ENCODE results near the gene IL36B.

Gene IL36B

GRCh38 chr2:113078350-113078839 is 25.7 kb upstream of the IL36B start:
- in situ Hi-C loops (cut with HindIII; ENCODE audit: low pct_ligation_motif_present, low sequenced_read_pairs): no loop called here
- Histone ChIP-seq H3K36me3 (replicated peaks) (no peaks in the 10 kb centered on the region), H3K27me3 (replicated peaks) (peaks cover 6% of the 10 kb centered on the region), H3K27ac (no peak overlapping the region), H3K4me3 (ENCODE audit: low read depth, low read length) (no peak overlapping the region)
- TF ChIP-seq CTCF (IDR thresholded peaks at IDR 0.05; ENCODE audit: low read depth, low read length, missing control alignments): no peak
- DNase-seq: peak; percentile 16

- in situ Hi-C loops (cut with HindIII; ENCODE audit: low pct_ligation_motif_present, low sequenced_read_pairs): no loop called here
- DNase-seq: no peak
- H3K36me3 ChIP-seq (replicated peaks): no peaks in the 10 kb centered on the region
- TF ChIP-seq CTCF (IDR thresholded peaks at IDR 0.05; ENCODE audit: low read depth, low read length, missing control alignments): no peak
- H3K27ac ChIP-seq: no peak overlapping the region
- H3K4me3 ChIP-seq (ENCODE audit: low read depth, low read length): no peak overlapping the region
- peaks cover 3% of the 10 kb centered on the region for H3K27me3 ChIP-seq (replicated peaks)
These were observed 25.3 kb upstream of the IL36B start for GRCh38 chr2:113077921-113078320.

GRCh38 chr2:113076954-113077669 is 24.4 kb upstream of the IL36B start:
- no peaks in the 10 kb centered on the region for H3K27me3 ChIP-seq (replicated peaks)
- no peak for DNase-seq
- TF ChIP-seq CTCF (IDR thresholded peaks at IDR 0.05; ENCODE audit: low read depth, low read length, missing control alignments): no peak
- H3K27ac ChIP-seq: no peak overlapping the region
- H3K4me3 ChIP-seq (ENCODE audit: low read depth, low read length): no peak overlapping the region
- in situ Hi-C loops (cut with HindIII; ENCODE audit: low pct_ligation_motif_present, low sequenced_read_pairs): no loop called here
- H3K36me3 ChIP-seq (replicated peaks): no peaks in the 10 kb centered on the region

GRCh38 chr2:113075600-113075999 is 22.9 kb upstream of the IL36B start:
- DNase-seq: no peak
- in situ Hi-C loops (cut with HindIII; ENCODE audit: low pct_ligation_motif_present, low sequenced_read_pairs): no loop called here
- H3K27ac ChIP-seq: no peak overlapping the region
- no peak overlapping the region for H3K4me3 ChIP-seq (ENCODE audit: low read depth, low read length)
- no peaks in the 10 kb centered on the region for H3K36me3 ChIP-seq (replicated peaks)
- peaks cover 1% of the 10 kb centered on the region for H3K27me3 ChIP-seq (replicated peaks)
- TF ChIP-seq CTCF (IDR thresholded peaks at IDR 0.05; ENCODE audit: low read depth, low read length, missing control alignments): no peak

- DNase-seq: no peak
- in situ Hi-C loops (cut with HindIII; ENCODE audit: low pct_ligation_motif_present, low sequenced_read_pairs): no loop called here
- H3K27ac ChIP-seq: no peak overlapping the region
These were observed 22.4 kb upstream of the IL36B start for GRCh38 chr2:113075030-113075429.

More at GRCh38 chr2:113075030-113075429, 22.4 kb upstream of the IL36B start:
- Histone ChIP-seq H3K4me3 (ENCODE audit: low read depth, low read length) (no peak overlapping the region), H3K36me3 (replicated peaks) (no peaks in the 10 kb centered on the region), H3K27me3 (replicated peaks) (peaks cover 1% of the 10 kb centered on the region)
- no peak for TF ChIP-seq CTCF (IDR thresholded peaks at IDR 0.05; ENCODE audit: low read depth, low read length, missing control alignments)

Measured in brain microvascular endothelial cell (primary cell).